GM19043 (cell line): ENCODE results near the gene ZZZ3.
"Not testable (repeated sequence)": the region's sequence is repeated elsewhere in the genome, so short reads cannot be mapped to it uniquely, and the experiment has no call there.

Experiments
- ATAC-seq: cut with Tn5 transposase; IDR thresholded peaks from one replicate; pipeline ENCODE4 v1.9.1; 2021; ENCODE audit warnings: low read depth; ENCODE audit not compliant: unreplicated experiment

Gene ZZZ3

GRCh38 chr1:77672374-77672773, 10.1 kb downstream of the ZZZ3 start:
- ATAC-seq = peak; percentile 39

- ATAC-seq = no peak
These were observed 10.6 kb downstream of the ZZZ3 start for GRCh38 chr1:77671836-77672235.

GRCh38 chr1:77670330-77670729, 12.1 kb downstream of the ZZZ3 start:
- ATAC-seq = no peak

- ATAC-seq = no peak
These were observed 13.5 kb downstream of the ZZZ3 start for GRCh38 chr1:77668924-77669449.

- no peak for ATAC-seq
These were observed 17.4 kb downstream of the ZZZ3 start for GRCh38 chr1:77664939-77665516.

GRCh38 chr1:77661696-77662095, 20.8 kb downstream of the ZZZ3 start:
- ATAC-seq = no peak

- ATAC-seq = peak; percentile 43
These were observed 22.4 kb downstream of the ZZZ3 start for GRCh38 chr1:77659879-77660593.

- ATAC-seq = no peak
These were observed 24.2 kb downstream of the ZZZ3 start for GRCh38 chr1:77658271-77658670.

GRCh38 chr1:77655431-77655974, 27.0 kb downstream of the ZZZ3 start:
- no peak for ATAC-seq

GRCh38 chr1:77652970-77653516, 29.4 kb downstream of the ZZZ3 start:
- no peak for ATAC-seq

- no peak for ATAC-seq
These were observed 30.2 kb downstream of the ZZZ3 start for GRCh38 chr1:77652268-77652667.

- no peak for ATAC-seq
These were observed 33.3 kb downstream of the ZZZ3 start for GRCh38 chr1:77649127-77649526.

GRCh38 chr1:77646224-77646623, 36.2 kb downstream of the ZZZ3 start:
- ATAC-seq = not testable (repeated sequence)

- no peak for ATAC-seq
These were observed 39.0 kb downstream of the ZZZ3 start for GRCh38 chr1:77643456-77643855.

- no peak for ATAC-seq
These were observed 39.5 kb downstream of the ZZZ3 start for GRCh38 chr1:77642941-77643340.

- ATAC-seq = no peak
These were observed 40.3 kb downstream of the ZZZ3 start for GRCh38 chr1:77642196-77642595.

GRCh38 chr1:77639557-77640069, 42.8 kb downstream of the ZZZ3 start:
- ATAC-seq = no peak

- ATAC-seq = no peak
These were observed 43.4 kb downstream of the ZZZ3 start for GRCh38 chr1:77639056-77639455.

GRCh38 chr1:77636864-77637263, 45.6 kb downstream of the ZZZ3 start:
- ATAC-seq = no peak
